Activated CD8-positive, alpha-beta T cell treated with anti-CD3 and anti-CD28 coated beads for 36 hours (primary cell): ENCODE measurements around the gene BBIP1. TPM values are rescaled to one million over a fixed set of nuclear protein-coding genes. Genes with fewer than 3 reads are reported as not detected.

Experiments used
- ATAC-seq: fragments of 200-7000 bp; cut with Tn5 transposase; one replicate; pipeline ENCODE4 v1.10.0; 2021; ENCODE audit warnings: mild to moderate bottlenecking, moderate library complexity
- CTCF ChIA-PET: fragments of 350-600 bp; sonication (Branson Sonifier 250); formaldehyde crosslinking; loops from one replicate; lab custom pipeline; 2021; ENCODE audit warnings: antibody characterized with exemption; lab: Charles Lee
- POLR2A ChIA-PET: fragments of 350-600 bp; sonication (Branson Sonifier 250); formaldehyde crosslinking; loops from one replicate; lab custom pipeline; 2021; ENCODE audit warnings: antibody characterized with exemption; lab: Charles Lee
- DNase-seq: peaks from one replicate; pipeline ENCODE4 v3.0.0-alpha.2; 2020
- H3K27ac Mint-ChIP-seq: one replicate; pipeline ENCODE4 v1.8.0; 2021; ENCODE audit warnings: mild to moderate bottlenecking, mixed read lengths
- H3K27me3 Mint-ChIP-seq: one replicate; pipeline ENCODE4 v1.8.0; 2021; ENCODE audit warnings: mixed read lengths
- H3K36me3 Mint-ChIP-seq: one replicate; pipeline ENCODE4 v1.8.0; 2021; ENCODE audit warnings: low read depth, mixed read lengths
- H3K4me1 Mint-ChIP-seq: one replicate; pipeline ENCODE4 v1.8.0; 2021; ENCODE audit warnings: low read depth, mixed read lengths
- H3K4me3 Mint-ChIP-seq: one replicate; pipeline ENCODE4 v1.8.0; 2021; ENCODE audit warnings: mild to moderate bottlenecking, moderate library complexity, mixed read lengths
- H3K9me3 Mint-ChIP-seq: one replicate; pipeline ENCODE4 v1.8.0; 2021; ENCODE audit warnings: mixed read lengths
- intact Hi-C: fragments of 100-400 bp; cut with micrococcal nuclease; formaldehyde crosslinking; loops from one replicate; pipeline ENCODE4 v1.10.0; 2022
- total RNA-seq, 2 experiments: library from RNA; stranded (reverse); gene quantifications; one replicate each; pipeline ENCODE4 v1.2.3, GENCODE V29; 2021
- TF ChIP-seq, protein P1 (sequence below): fragments of 200-600 bp; IDR thresholded peaks from one replicate; pipeline ENCODE4 v1.8.0; 2022; ENCODE audit warnings: antibody characterized with exemption, mild to moderate bottlenecking

BBIP1 gene
- total RNA-seq, 2 experiments from 2014 or later, result 41.2 to 44.4 TPM

- Mint-ChIP-seq H3K4me3 (no peak overlapping the region), H3K4me1 (peaks cover 49% of the 10 kb centered on the region), H3K9me3 (no peaks in the 10 kb centered on the region), H3K27ac (no peak overlapping the region), H3K27me3 (no peaks in the 10 kb centered on the region), H3K36me3 (peaks cover 13% of the 10 kb centered on the region)
- CTCF ChIA-PET, result no interaction called here
- intact Hi-C loops, result no loop called here
- TF ChIP-seq, protein P1, sequence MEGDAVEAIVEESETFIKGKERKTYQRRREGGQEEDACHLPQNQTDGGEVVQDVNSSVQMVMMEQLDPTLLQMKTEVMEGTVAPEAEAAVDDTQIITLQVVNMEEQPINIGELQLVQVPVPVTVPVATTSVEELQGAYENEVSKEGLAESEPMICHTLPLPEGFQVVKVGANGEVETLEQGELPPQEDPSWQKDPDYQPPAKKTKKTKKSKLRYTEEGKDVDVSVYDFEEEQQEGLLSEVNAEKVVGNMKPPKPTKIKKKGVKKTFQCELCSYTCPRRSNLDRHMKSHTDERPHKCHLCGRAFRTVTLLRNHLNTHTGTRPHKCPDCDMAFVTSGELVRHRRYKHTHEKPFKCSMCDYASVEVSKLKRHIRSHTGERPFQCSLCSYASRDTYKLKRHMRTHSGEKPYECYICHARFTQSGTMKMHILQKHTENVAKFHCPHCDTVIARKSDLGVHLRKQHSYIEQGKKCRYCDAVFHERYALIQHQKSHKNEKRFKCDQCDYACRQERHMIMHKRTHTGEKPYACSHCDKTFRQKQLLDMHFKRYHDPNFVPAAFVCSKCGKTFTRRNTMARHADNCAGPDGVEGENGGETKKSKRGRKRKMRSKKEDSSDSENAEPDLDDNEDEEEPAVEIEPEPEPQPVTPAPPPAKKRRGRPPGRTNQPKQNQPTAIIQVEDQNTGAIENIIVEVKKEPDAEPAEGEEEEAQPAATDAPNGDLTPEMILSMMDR, result no peak
- POLR2A ChIA-PET, result no interaction called here
- DNase-seq (no peak), ATAC-seq (no peak)
These were observed 45.7 kb upstream of the BBIP1 start for GRCh38 chr10:110964681-110965080.

DNA sequence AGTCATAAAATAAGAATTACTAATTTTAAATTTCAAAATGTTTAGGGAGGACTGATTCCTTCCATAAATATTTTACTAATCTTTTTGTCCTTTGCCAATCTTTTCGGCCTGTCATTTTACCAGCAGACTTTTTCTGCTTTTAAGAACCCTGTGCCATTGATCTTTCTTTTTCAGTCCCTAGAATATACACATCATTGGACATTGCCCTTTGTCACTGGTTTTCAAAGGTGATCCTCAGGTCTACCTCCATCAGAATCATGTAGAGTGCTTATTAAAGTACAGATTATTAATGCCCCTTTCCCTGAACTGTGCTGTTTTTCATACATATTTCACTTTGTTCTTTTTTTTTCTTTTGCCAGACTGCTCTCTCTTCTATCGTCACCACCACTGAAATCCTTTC is 44.2 kb upstream of the BBIP1 start:
- ATAC-seq (no peak), DNase-seq (no peak)
- CTCF ChIA-PET, result interaction anchor here (1.2 kb wide), 2 partner anchors 16 to 44 kb away, joined by 3 read pairs; partner anchors contain the start of genes BBIP1 and SHOC2
- Mint-ChIP-seq H3K36me3 (peaks cover 13% of the 10 kb centered on the region), H3K27ac (no peak overlapping the region), H3K27me3 (no peaks in the 10 kb centered on the region), H3K4me3 (no peak overlapping the region), H3K4me1 (peaks cover 47% of the 10 kb centered on the region), H3K9me3 (no peaks in the 10 kb centered on the region)
- intact Hi-C loops, result no loop called here
- TF ChIP-seq, protein P1, result no peak
- POLR2A ChIA-PET, result no interaction called here

DNA sequence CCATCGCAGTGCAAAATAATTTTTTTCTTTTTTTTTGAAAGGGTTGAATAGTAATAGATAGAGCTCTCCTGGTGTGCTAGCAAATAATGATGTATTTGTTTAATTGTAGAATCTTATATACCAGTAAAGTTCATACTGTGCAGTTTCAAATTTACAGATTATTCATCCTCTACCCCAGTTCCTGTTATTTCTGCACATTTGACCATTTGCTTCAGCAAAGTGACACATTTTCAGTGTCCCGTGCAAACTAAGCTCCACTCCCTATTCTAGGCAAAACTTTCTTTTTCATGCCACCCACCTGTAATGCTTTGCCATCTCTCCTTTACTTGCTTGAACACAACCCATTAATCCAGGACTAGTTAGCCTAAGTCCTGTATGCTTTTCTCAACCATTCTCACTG is 43.5 kb upstream of the BBIP1 start:
- TF ChIP-seq, protein P1, result no peak

GRCh38 chr10:110960333-110960712 is 41.3 kb upstream of the BBIP1 start:
- peaks cover 35% of the 10 kb centered on the region for H3K4me1 Mint-ChIP-seq
- H3K4me3 Mint-ChIP-seq, result no peak overlapping the region
- H3K36me3 Mint-ChIP-seq, result peaks cover 10% of the 10 kb centered on the region
- ChIA-PET CTCF (interaction anchor here (1.1 kb wide), 1 partner anchor 73 kb away, joined by 3 read pairs; no protein-coding TSS in a partner anchor), POLR2A (no interaction called here)
- TF ChIP-seq, protein P1, result no peak
- no peak overlapping the region for H3K27ac Mint-ChIP-seq
- DNase-seq (no peak), ATAC-seq (no peak)
- intact Hi-C loops, result no loop called here
- H3K9me3 Mint-ChIP-seq, result no peaks in the 10 kb centered on the region
- H3K27me3 Mint-ChIP-seq, result no peaks in the 10 kb centered on the region

More for the DNA sequence above, 43.5 kb upstream of the BBIP1 start:
- ATAC-seq (no peak), DNase-seq (no peak)
- CTCF ChIA-PET, result interaction anchor here (1.2 kb wide), 1 partner anchor 43 kb away, joined by 3 read pairs; the partner anchor contains the start of genes BBIP1 and SHOC2
- intact Hi-C loops, result no loop called here
- H3K27ac Mint-ChIP-seq, result no peak overlapping the region
- H3K4me3 Mint-ChIP-seq, result no peak overlapping the region
- H3K36me3 Mint-ChIP-seq, result peaks cover 11% of the 10 kb centered on the region
- H3K4me1 Mint-ChIP-seq, result peaks cover 45% of the 10 kb centered on the region
- POLR2A ChIA-PET, result no interaction called here
- H3K27me3 Mint-ChIP-seq, result no peaks in the 10 kb centered on the region
- no peaks in the 10 kb centered on the region for H3K9me3 Mint-ChIP-seq

DNA sequence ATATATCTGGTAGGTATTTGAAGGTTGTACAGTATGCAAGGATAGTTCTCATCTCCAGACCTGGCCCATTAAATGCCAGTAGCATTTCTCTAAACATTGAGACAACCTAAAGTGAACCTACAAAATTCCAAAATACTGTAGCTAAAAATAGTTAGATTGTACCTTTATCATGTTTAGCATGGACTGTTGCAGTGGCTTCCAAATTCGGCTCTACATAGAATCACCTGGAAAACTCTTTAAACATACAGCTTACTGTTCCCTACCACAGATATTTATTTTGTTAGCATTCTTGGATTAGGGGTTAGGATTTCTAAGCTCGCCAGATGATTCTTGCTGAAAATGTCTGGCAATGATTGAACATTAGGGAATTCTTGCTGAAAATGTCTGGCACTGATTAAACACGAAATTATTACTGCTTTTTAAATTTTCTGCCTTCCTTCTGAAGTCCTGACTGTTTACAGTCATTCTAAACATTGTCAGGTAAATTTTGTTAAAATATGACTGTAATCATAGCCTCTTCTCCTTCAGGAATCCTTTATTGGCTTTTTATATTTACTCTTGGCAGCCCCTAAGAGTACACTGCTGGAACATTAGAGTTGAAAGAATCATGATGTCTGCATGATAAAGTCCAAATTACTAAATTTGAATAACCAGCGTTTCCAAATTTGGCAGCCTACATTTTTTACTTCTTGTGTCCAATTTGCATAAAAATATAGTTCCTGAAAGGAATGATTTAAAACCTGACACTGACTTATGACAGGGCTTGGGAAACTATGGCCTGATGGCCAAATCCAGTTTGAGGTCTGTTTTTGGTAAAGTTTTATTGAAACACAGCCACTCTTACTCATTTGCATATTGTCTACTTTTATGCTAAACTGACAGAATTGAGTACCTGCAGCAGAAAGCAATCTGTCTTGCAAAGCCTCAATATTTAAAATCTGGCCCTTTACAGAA is 40.7 kb upstream of the BBIP1 start:
- peaks cover 3% of the 10 kb centered on the region for H3K9me3 Mint-ChIP-seq
- ATAC-seq (no peak), DNase-seq (no peak)
- H3K27me3 Mint-ChIP-seq, result no peaks in the 10 kb centered on the region
- H3K4me1 Mint-ChIP-seq, result peaks cover 35% of the 10 kb centered on the region
- ChIA-PET POLR2A (no interaction called here), CTCF (no interaction called here)
- TF ChIP-seq, protein P1, result no peak
- intact Hi-C loops, result no loop called here
- H3K27ac Mint-ChIP-seq, result no peak overlapping the region
- no peak overlapping the region for H3K4me3 Mint-ChIP-seq
- H3K36me3 Mint-ChIP-seq, result peaks cover 12% of the 10 kb centered on the region
